K562 (cell line): ENCODE measurements around the gene BRD3. TPM values are rescaled to one million over a fixed set of nuclear protein-coding genes. Genes with fewer than 3 reads are reported as not detected.

Experiments used
- ATAC-seq: fragments of 200-7000 bp; cut with Tn5 transposase; 3 replicates; pipeline ENCODE4 v1.9.1; 2020; ENCODE audit warnings: moderate library complexity
- BruUV-seq: library from RNA; stranded (reverse); fragments of 400-500 nt; replicated peaks from 2 replicates; lab custom pipeline; 2021; lab: Mats Ljungman, UMichigan
- CTCF ChIA-PET: fragments of 300-600 bp; formaldehyde crosslinking; extraction: SDS; loops from one replicate; lab custom pipeline; 2021; ENCODE audit warnings: low intra/inter-chr PET ratio; lab: Yijun Ruan, JAX
- POLR2A ChIA-PET: fragments of 300-600, 350-650 bp; sonication (Branson Sonifier 250); formaldehyde crosslinking; extraction: SDS; loops from one replicate; lab custom pipeline; 2021; ENCODE audit warnings: antibody characterized with exemption, inconsistent platforms; lab: Yijun Ruan, JAX
- DNase-seq, 4 experiments: peaks; one replicate each; pipeline versions ENCODE4 v3.0.0 to v3.0.0-alpha.2; 2011 to 2018; ENCODE audit warnings: low spot score in 3 of 4, mixed read lengths in 3 of 4; ENCODE audit errors: extremely low read depth in 1 of 4
- FAIRE-seq: peaks from 2 replicates; lab custom pipeline; 2011; peaks lifted over from hg19 to GRCh38; lab: Jason Lieb, UNC
- H2AFZ ChIP-seq: 2 replicates; pipeline ENCODE4 v1.6.0; 2011; ENCODE audit warnings: low read depth, low read length, control low read depth, inconsistent platforms
- H3K27ac ChIP-seq: fragments of 200-600 bp; 3 replicates; pipeline ENCODE4 v1.8.0; 2011; ENCODE audit warnings: low read depth, mild to moderate bottlenecking, control low read depth, inconsistent platforms, low read length, moderate library complexity, mixed read lengths; ENCODE audit errors: extremely low read depth
- H3K27me3 ChIP-seq, 2 experiments: fragments of 300-600 bp in 1 of 2; 2 replicates in 1 of 2; 3 replicates in 1 of 2; pipeline versions ENCODE4 v1.6.0 to v1.8.0; 2011; ENCODE audit warnings: inconsistent platforms in 2 of 2, low read length in 2 of 2, mild to moderate bottlenecking in 1 of 2, mixed read lengths in 1 of 2, moderate library complexity in 1 of 2; ENCODE audit not compliant: control insufficient read depth in 2 of 2, insufficient read depth in 2 of 2
- H3K36me3 ChIP-seq: fragments of 300-600 bp; 3 replicates; pipeline ENCODE4 v1.8.0; 2011; ENCODE audit warnings: mild to moderate bottlenecking, low read length, inconsistent platforms; ENCODE audit not compliant: control insufficient read depth, insufficient read depth
- H3K4me1 ChIP-seq, 2 experiments: fragments of 200-600 bp in 1 of 2; replicated peaks in 1 of 2; 2 replicates in 1 of 2; 3 replicates in 1 of 2; pipeline versions ENCODE4 v1.5.1 to v1.8.0; 2011; ENCODE audit warnings: inconsistent platforms in 2 of 2, low read length in 2 of 2, mild to moderate bottlenecking in 1 of 2, mixed read lengths in 1 of 2, moderate library complexity in 1 of 2; ENCODE audit not compliant: control insufficient read depth in 2 of 2, insufficient read depth in 2 of 2
- H3K4me2 ChIP-seq: 2 replicates; pipeline ENCODE4 v1.6.1; 2011; ENCODE audit warnings: low read length, control low read depth, inconsistent platforms, mixed read lengths; ENCODE audit not compliant: insufficient read depth
- H3K4me3 ChIP-seq: fragments of 200-600 bp; sonication (generic), shearing (Covaris generic); 2 replicates; pipeline ENCODE4 v1.5.1; 2016; ENCODE audit warnings: control low read depth, inconsistent platforms
- H3K79me2 ChIP-seq: fragments of 200-600 bp; 3 replicates; pipeline ENCODE4 v1.8.0; 2011; ENCODE audit warnings: low read length, inconsistent platforms; ENCODE audit not compliant: control insufficient read depth, insufficient read depth
- H3K9ac ChIP-seq, 2 experiments: 2 replicates each; pipeline versions ENCODE4 v1.6.0 to v1.6.1; 2011; ENCODE audit warnings: low read depth in 2 of 2, low read length in 2 of 2, control low read depth in 1 of 2, inconsistent platforms in 1 of 2, mild to moderate bottlenecking in 1 of 2, mixed read lengths in 1 of 2; ENCODE audit not compliant: insufficient read depth in 1 of 2
- H3K9me1 ChIP-seq: one replicate; pipeline ENCODE4 v1.6.0; 2011; ENCODE audit warnings: inconsistent platforms, mild to moderate bottlenecking, low read length, moderate library complexity; ENCODE audit not compliant: control insufficient read depth, insufficient read depth
- H3K9me3 ChIP-seq: replicated peaks from 2 replicates; pipeline ENCODE4 v1.5.1; 2011; ENCODE audit warnings: low read depth, low read length, inconsistent platforms; ENCODE audit not compliant: control insufficient read depth, insufficient read depth
- H4K20me1 ChIP-seq: replicated peaks from 2 replicates; pipeline ENCODE4 v1.6.1; 2011; ENCODE audit warnings: low read length, inconsistent platforms, mixed read lengths; ENCODE audit not compliant: control insufficient read depth, insufficient read depth
- ADNP ChIP-seq: fragments of 200-800 bp; sonication (Bioruptor generic); IDR thresholded peaks from 2 replicates; pipeline ENCODE4 v1.6.1; 2016; ENCODE audit warnings: missing genetic modification characterization, missing compliant biosample characterization
- BCOR ChIP-seq: fragments of 450-650 bp; IDR thresholded peaks from 2 replicates; pipeline ENCODE4 v1.6.1; 2016
- E2F1 ChIP-seq: sonication (generic); formaldehyde crosslinking; IDR thresholded peaks from 2 replicates; pipeline ENCODE4 v1.8.1; 2023; ENCODE audit warnings: mild to moderate bottlenecking, missing genetic modification reagents, moderate library complexity
- ESRRB ChIP-seq: fragments of 250-450 bp; sonication (Bioruptor Pico); IDR thresholded peaks from 2 replicates; pipeline ENCODE4 v1.5.0; 2020; ENCODE audit warnings: mild to moderate bottlenecking, moderate library complexity, borderline replicate concordance
- FOSL1 ChIP-seq: fragments of 200-800 bp; sonication (Bioruptor generic); conservative IDR thresholded peaks from 2 replicates; pipeline ENCODE4 v1.6.1; 2016; ENCODE audit warnings: missing genetic modification characterization, missing compliant biosample characterization
- FOXK2 ChIP-seq, 2 experiments: fragments of 450-650 bp; IDR thresholded peaks in 1 of 2; conservative IDR thresholded peaks in 1 of 2; 2 replicates each; pipeline ENCODE4 v1.6.1; 2016; ENCODE audit warnings: low read depth in 2 of 2, mild to moderate bottlenecking in 1 of 2
- HMGXB4 ChIP-seq: sonication (generic); formaldehyde crosslinking; IDR thresholded peaks from 2 replicates; pipeline ENCODE4 v1.8.1; 2023; ENCODE audit warnings: mild to moderate bottlenecking, missing genetic modification reagents
- MTF1 ChIP-seq: fragments of 250-450 bp; sonication (Bioruptor Pico); IDR thresholded peaks from 2 replicates; pipeline ENCODE4 v1.9.0; 2021; ENCODE audit warnings: moderate library complexity, mild to moderate bottlenecking, inconsistent platforms, borderline replicate concordance
- MXI1 ChIP-seq: IDR thresholded peaks from 2 replicates; pipeline ENCODE4 v1.6.1; 2011; ENCODE audit warnings: low read depth, mild to moderate bottlenecking, improper control_type of control experiment, low read length
- NFATC3 ChIP-seq: fragments of 450-650 bp; IDR thresholded peaks from 2 replicates; pipeline ENCODE4 v1.6.1; 2017; ENCODE audit warnings: mild to moderate bottlenecking
- NR2C2 ChIP-seq, 2 experiments: fragments of 200-800 bp in 1 of 2; sonication (Bioruptor generic) in 1 of 2; sonication (generic) in 1 of 2; formaldehyde crosslinking in 1 of 2; IDR thresholded peaks; 2 replicates each; pipeline versions ENCODE4 v1.6.1 to v1.8.0; 2016 to 2022; ENCODE audit warnings: mild to moderate bottlenecking in 1 of 2, missing compliant biosample characterization in 1 of 2, missing genetic modification characterization in 1 of 2, missing genetic modification reagents in 1 of 2
- PURB ChIP-seq: sonication (generic); formaldehyde crosslinking; IDR thresholded peaks from 2 replicates; pipeline ENCODE4 v1.9.0; 2021; ENCODE audit warnings: low read depth, mild to moderate bottlenecking, missing genetic modification reagents
- ZNF311 ChIP-seq: fragments of 250-450 bp; sonication (Bioruptor Pico); IDR thresholded peaks from 2 replicates; pipeline ENCODE4 v1.4.0; 2020; ENCODE audit warnings: mild to moderate bottlenecking, moderate library complexity
- WGBS: fragments of 100-300 bp; shearing (Covaris generic); methylation state at CpG from one replicate; pipeline ENCODE4 v1.1.6; 2016; ENCODE audit warnings: low coverage, mixed read lengths; ENCODE audit not compliant: insufficient coverage; ENCODE audit errors: missing lambda C conversion rate; 5-methylcytosine and 5-hydroxymethylcytosine counted together
- in situ Hi-C: fragments of 300-500 bp; cut with MboI; formaldehyde crosslinking; loops from 4 replicates; pipeline ENCODE4 v1.15.0; 2018; ENCODE audit warnings: inconsistent platforms, mixed read lengths
- intact Hi-C: fragments of 100-400 bp; cut with micrococcal nuclease; formaldehyde crosslinking; loops from 2 replicates; pipeline ENCODE4 v1.14.2; 2022
- polyA plus RNA-seq, 8 experiments: library from polyadenylated mRNA; depleted of rRNA in 4 of 8; stranded (reverse) in 5 of 8; unstranded in 3 of 8; fragments of >200 nt; fragmentation: Nextera tagmentation in 2 of 8; fragmentation: Illumina TruSeq in 1 of 8; extraction: Ambion mirVana in 2 of 8; extraction: Trizol in 1 of 8; gene quantifications; 2 replicates each; pipeline versions ENCODE4 v1.2.1 to v1.2.3, GENCODE V29; 2011 to 2014; ENCODE audit warnings: inconsistent platforms in 1 of 8, missing spikeins in 1 of 8
- total RNA-seq, 7 experiments: library from RNA; depleted of rRNA in 6 of 7; stranded (reverse); fragments of >200 nt in 6 of 7; fragmentation: Illumina TruSeq in 2 of 7; extraction: Trizol in 2 of 7; gene quantifications; 2 replicates each; pipeline versions ENCODE4 v1.2.1 to v1.2.3, GENCODE V29; 2011 to 2021; ENCODE audit warnings: low replicate concordance in 1 of 7
- TF ChIP-seq, protein P1 (sequence below): fragments of 250-450 bp; sonication (Bioruptor Pico); IDR thresholded peaks from 2 replicates; pipeline ENCODE4 v1.9.0; 2021; ENCODE audit warnings: mild to moderate bottlenecking
- TF ChIP-seq, protein P2 (sequence below), 2 experiments: fragments of 250-450 bp in 1 of 2; fragments of 450-650 bp in 1 of 2; sonication (Bioruptor Pico) in 1 of 2; IDR thresholded peaks; 2 replicates each; pipeline versions ENCODE4 v1.6.1 to v1.8.0; 2016 to 2021; ENCODE audit warnings: mild to moderate bottlenecking in 2 of 2, moderate library complexity in 2 of 2, missing compliant biosample characterization in 1 of 2, missing genetic modification characterization in 1 of 2

The BRD3 gene
- total and polyA plus RNA-seq, 9 of the 15 experiments (the other 6 are each of a cell fraction or from before 2014, with no cell fraction given) = 0.82 to 37.1 (median 4.2) TPM

GRCh38 chr9:133986774-133987445 lies 80.9 kb downstream of the BRD3 start:
- ChIA-PET POLR2A (no interaction called here), CTCF (no interaction called here)
- Histone ChIP-seq H3K4me2 (no peak overlapping the region), H3K9me1 (peaks cover 2% of the 10 kb centered on the region), H3K4me3 (no peak overlapping the region), H3K27ac (no peak overlapping the region), H4K20me1 (peaks cover 25% of the 10 kb centered on the region), H2AFZ (no peak overlapping the region), H3K9me3 (no peaks in the 10 kb centered on the region)
- DNase-seq (no peak), ATAC-seq (no peak)
- in situ Hi-C loops = no loop called here
- BruUV-seq = no TSS peak
- TF ChIP-seq NR2C2 (CRISPR knock-in tag; IDR thresholded peaks at IDR 0.05) (no peak), NR2C2 (tag; IDR thresholded peaks at IDR 0.05) (no peak), ZNF311 (CRISPR knock-in tag) (no peak), E2F1 (CRISPR knock-in tag) (no peak), BCOR (no peak), HMGXB4 (CRISPR knock-in tag) (no peak), ADNP (tag) (no peak), MXI1 (no peak), NFATC3 (no peak), FOXK2 (conservative IDR thresholded peaks at IDR 0.05 in 1 of 2, IDR thresholded peaks at IDR 0.05 in 1 of 2; ENCODE audit: low read depth in 2 of 2) (no peak), FOSL1 (no peak), ESRRB (CRISPR knock-in tag) (no peak), PURB (no peak), MTF1 (no peak)
- TF ChIP-seq, protein P1, sequence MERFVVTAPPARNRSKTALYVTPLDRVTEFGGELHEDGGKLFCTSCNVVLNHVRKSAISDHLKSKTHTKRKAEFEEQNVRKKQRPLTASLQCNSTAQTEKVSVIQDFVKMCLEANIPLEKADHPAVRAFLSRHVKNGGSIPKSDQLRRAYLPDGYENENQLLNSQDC (CRISPR knock-in tag) = no peak
- TF ChIP-seq, protein P2, sequence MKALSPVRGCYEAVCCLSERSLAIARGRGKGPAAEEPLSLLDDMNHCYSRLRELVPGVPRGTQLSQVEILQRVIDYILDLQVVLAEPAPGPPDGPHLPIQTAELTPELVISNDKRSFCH (CRISPR knock-in tag; IDR thresholded peaks at IDR 0.05) = no peak
- TF ChIP-seq, protein P2 (tag; IDR thresholded peaks at IDR 0.05) = no peak
- TF ChIP-seq, all 486 proteins: peak for 0
- H3K79me2 ChIP-seq = no peaks in the 10 kb centered on the region
- H3K9ac ChIP-seq = no peak overlapping the region; a peak in 1 of 4 replicates
- peaks cover 3 to 58% of the 10 kb centered on the region in 2 experiments; a peak in 4 of 5 replicates for H3K27me3 ChIP-seq
- intact Hi-C loops = no loop called here
- H3K36me3 ChIP-seq = no peaks in the 10 kb centered on the region
- WGBS = 2% methylated on average over 12 of the region's 13 CpGs
- peaks cover 0 to 23% of the 10 kb centered on the region in 2 experiments; a peak in 2 of 5 replicates for H3K4me1 ChIP-seq
- no peak for FAIRE-seq
